ENCODE measurements around the gene DGKH. TPM values are rescaled to one million over a fixed set of nuclear protein-coding genes. Genes with fewer than 3 reads are reported as not detected.

Gene DGKH
- total RNA-seq, 1 donor from 2014 or later, result 16.8 TPM

DNA sequence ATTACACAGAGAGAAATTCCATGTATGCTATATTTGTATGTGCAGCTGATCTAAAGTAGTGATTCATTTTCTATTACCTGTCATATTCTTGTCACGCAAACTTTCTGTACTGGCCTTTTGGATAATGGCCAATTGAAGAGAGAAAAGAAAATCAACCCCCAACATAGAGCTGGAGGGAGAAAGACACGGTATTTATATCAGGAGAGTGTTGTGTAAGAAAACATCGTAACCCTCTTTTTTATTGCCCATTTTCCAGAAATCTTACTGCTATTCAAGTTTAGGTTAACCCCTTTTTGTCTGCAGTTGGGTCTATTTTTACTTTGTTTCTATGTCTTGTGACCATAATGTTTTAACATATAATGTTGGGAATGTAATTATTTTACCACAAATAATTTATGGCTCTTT, 27.9 kb downstream of the DGKH start:
- peaks cover 1% of the 10 kb centered on the region for H3K36me3 ChIP-seq (ENCODE audit: control insufficient read depth, insufficient read depth, low read length)
- no peak overlapping the region for H3K4me3 ChIP-seq (ENCODE audit: low read depth, low read length)
- DNase-seq (ENCODE audit: low read depth) (no peak), FAIRE-seq (no peak)
- TF ChIP-seq, protein P1, sequence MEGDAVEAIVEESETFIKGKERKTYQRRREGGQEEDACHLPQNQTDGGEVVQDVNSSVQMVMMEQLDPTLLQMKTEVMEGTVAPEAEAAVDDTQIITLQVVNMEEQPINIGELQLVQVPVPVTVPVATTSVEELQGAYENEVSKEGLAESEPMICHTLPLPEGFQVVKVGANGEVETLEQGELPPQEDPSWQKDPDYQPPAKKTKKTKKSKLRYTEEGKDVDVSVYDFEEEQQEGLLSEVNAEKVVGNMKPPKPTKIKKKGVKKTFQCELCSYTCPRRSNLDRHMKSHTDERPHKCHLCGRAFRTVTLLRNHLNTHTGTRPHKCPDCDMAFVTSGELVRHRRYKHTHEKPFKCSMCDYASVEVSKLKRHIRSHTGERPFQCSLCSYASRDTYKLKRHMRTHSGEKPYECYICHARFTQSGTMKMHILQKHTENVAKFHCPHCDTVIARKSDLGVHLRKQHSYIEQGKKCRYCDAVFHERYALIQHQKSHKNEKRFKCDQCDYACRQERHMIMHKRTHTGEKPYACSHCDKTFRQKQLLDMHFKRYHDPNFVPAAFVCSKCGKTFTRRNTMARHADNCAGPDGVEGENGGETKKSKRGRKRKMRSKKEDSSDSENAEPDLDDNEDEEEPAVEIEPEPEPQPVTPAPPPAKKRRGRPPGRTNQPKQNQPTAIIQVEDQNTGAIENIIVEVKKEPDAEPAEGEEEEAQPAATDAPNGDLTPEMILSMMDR (IDR thresholded peaks at IDR 0.05; ENCODE audit: insufficient read depth, low read length, severe bottlenecking), result no peak
- no peaks in the 10 kb centered on the region for H3K27me3 ChIP-seq (ENCODE audit: control insufficient read depth, insufficient read depth, low read length)

DNA sequence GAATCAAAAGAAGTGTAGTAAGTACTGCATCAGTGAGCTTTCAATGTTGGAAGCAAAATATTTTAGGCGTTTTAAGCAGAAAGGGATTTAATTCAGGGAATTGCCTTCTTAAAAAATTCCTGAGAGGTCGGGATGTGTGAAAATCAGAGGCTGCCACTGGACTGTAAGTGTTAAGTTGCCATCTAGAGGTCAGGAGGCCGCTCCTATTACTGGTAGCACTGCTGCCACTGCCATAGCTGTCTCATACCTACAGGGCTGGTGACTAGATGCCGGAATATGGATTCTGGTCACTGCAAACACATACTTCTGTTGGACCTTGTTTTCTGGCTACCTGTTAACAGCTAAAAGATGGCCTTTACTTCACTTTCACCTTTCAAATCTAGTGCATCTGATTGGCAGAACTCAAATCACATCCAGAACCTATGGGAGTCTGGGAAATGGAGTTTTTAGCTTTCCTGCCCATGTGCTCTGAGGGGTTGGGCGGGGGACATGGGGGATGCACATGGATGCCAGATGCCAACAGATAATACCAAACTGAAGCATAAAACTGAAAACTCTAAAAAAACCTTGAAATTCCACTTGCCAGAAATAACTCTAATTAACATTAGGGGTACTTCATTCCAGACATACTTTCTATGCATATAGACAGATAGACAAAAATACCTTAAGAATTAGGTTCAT, 29.8 kb downstream of the DGKH start:
- H3K27me3 ChIP-seq (ENCODE audit: control insufficient read depth, insufficient read depth, low read length), result no peaks in the 10 kb centered on the region
- no peaks in the 10 kb centered on the region for H3K36me3 ChIP-seq (ENCODE audit: control insufficient read depth, insufficient read depth, low read length)
- no peak for FAIRE-seq
- no peak for DNase-seq (ENCODE audit: low read depth)
- no peak overlapping the region for H3K4me3 ChIP-seq (ENCODE audit: low read depth, low read length)
- TF ChIP-seq, protein P1 (IDR thresholded peaks at IDR 0.05; ENCODE audit: insufficient read depth, low read length, severe bottlenecking), result no peak

DNA sequence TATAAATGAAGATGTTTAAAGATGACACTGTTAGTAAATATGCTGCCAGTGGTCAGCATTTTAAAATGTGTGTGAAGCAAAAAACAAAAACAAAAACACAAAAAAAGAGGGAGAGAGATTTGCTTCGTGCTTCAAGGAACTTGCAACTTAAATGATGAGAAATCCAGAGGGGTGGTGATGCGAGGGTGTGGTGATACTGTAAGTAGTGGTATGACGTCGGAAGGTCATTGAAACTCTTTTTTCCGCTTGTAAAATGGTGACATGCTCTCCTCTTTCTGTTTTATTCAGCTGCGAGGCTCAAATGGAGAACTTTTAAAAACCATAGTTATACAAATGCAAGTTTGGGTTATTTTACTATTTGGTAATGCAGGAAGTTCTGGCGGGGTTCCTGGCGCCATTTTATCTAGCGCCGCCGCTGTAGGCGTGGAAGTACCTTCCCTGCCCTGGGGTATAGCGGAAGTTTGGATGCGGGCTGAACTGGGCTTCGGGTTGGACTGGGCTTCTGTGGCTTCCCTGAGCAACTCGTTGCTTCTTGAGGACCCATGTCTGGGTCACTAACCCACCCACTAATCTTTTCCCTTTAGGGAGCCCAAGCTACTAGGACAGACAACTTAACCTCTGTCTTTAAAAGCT, 34.8 kb downstream of the DGKH start:
- Histone ChIP-seq H3K27me3 (ENCODE audit: control insufficient read depth, insufficient read depth, low read length) (no peaks in the 10 kb centered on the region), H3K4me3 (ENCODE audit: low read depth, low read length) (no peak overlapping the region), H3K36me3 (ENCODE audit: control insufficient read depth, insufficient read depth, low read length) (peaks cover 2% of the 10 kb centered on the region)
- FAIRE-seq (no peak), DNase-seq (ENCODE audit: low read depth) (no peak)
- TF ChIP-seq, protein P1 (IDR thresholded peaks at IDR 0.05; ENCODE audit: insufficient read depth, low read length, severe bottlenecking), result no peak

DNA sequence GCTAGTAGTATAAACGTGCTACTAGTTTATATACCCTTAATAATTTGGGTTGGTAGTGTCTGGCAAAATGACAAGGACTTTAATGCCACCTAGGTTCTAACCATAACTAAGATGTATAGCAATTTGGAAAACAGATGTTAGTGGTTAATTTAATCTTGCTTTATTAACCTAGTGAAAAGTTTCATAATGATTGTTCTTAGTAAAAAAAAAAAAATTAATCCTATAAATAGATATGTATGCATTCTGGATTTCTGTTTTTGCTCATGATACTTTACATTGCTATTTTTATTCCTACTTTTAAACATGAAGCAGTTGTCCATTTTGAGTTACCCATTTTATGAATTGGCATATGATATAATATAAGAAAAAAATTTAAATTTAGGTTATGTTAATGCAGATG, 36.3 kb downstream of the DGKH start:
- DNase-seq (ENCODE audit: low read depth), result no peak
- TF ChIP-seq, protein P1 (IDR thresholded peaks at IDR 0.05; ENCODE audit: insufficient read depth, low read length, severe bottlenecking), result no peak
- Histone ChIP-seq H3K27me3 (ENCODE audit: control insufficient read depth, insufficient read depth, low read length) (no peaks in the 10 kb centered on the region), H3K36me3 (ENCODE audit: control insufficient read depth, insufficient read depth, low read length) (peaks cover 2% of the 10 kb centered on the region), H3K4me3 (ENCODE audit: low read depth, low read length) (no peak overlapping the region)
- no peak for FAIRE-seq

DNA sequence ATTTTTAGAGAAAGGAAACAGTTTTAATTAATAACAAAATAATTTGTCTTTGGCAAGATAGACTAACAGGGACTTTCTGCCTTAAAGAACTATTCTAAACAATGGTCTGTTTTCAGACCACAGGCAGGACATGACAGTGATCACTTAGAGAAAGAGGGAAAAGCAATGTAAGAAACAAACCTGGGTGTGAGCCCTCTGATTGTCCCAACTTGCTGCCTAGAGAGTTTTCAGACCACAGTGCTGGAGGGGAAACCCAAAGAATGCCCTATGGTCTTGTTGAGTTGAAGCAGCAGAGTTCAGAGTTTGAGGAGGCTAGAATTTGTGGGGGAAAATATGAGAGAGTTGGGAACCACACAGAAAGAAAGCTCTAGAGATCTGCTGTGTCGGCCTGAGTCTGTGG, 38.1 kb downstream of the DGKH start:
- Histone ChIP-seq H3K27me3 (ENCODE audit: control insufficient read depth, insufficient read depth, low read length) (no peaks in the 10 kb centered on the region), H3K4me3 (ENCODE audit: low read depth, low read length) (no peak overlapping the region), H3K36me3 (ENCODE audit: control insufficient read depth, insufficient read depth, low read length) (peaks cover 5% of the 10 kb centered on the region)
- TF ChIP-seq, protein P1 (IDR thresholded peaks at IDR 0.05; ENCODE audit: insufficient read depth, low read length, severe bottlenecking), result no peak
- FAIRE-seq (no peak), DNase-seq (ENCODE audit: low read depth) (no peak)

All from bronchial epithelial cell (primary cell).